T1000 (cell line): Measurements from ENCODE around the gene RDH12.
A peak's percentile ranks its signal among the peaks of the same experiment; 100 is the strongest.
"Not testable (repeated sequence)": the region's sequence is repeated elsewhere in the genome, so short reads cannot be mapped to it uniquely, and the experiment has no call there.

Experiments used
- DNase-seq: peaks from one replicate; lab custom pipeline; 2025; ENCODE audit warnings: mixed read lengths; lab: John Stamatoyannopoulos, UW

The RDH12 gene

DNA sequence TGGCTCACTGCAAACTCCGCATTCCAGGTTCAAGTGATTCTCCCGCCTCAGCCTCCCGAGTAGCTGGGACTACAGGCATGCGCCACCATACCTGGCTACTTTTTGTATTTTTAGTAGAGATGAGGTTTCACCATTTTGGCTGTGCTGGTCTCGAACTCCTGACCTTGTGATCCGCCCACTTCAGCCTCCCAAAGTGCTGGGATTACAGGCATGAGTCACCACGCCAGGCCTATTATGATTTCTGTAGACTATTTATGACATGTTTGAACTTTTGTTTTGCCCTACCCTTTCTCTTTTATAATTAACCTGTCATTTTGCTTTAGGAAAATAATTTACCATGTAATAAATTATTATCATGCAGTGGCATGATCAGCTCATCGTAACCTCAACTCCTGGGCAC is at the start of gene RDH12:
TSS of gene RDH12 (plus strand) at position 395 of the 400 bp plus-strand sequence. CDS start 20,757 bp downstream, outside the sequence.
- not testable (repeated sequence) for DNase-seq

DNA sequence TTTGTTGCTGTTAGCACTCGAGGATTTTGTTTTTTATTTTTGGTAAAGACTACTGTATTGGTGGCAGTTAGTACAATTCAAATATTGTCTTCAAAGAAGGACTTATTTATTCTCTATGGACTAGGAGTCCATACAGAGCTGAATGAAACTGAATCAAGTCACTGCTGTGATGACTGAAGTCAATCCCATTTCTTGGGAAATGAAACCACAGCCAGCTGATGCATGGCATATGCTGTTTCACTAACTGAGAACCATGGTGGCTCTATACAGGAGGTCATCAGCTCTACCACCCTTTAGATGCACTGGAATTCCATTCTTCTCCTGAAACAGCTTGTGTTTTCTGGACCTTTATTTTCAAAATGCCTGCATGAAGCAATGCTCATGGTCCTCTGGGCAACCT is 49.5 kb upstream of the RDH12 start:
- DNase-seq = no peak

DNA sequence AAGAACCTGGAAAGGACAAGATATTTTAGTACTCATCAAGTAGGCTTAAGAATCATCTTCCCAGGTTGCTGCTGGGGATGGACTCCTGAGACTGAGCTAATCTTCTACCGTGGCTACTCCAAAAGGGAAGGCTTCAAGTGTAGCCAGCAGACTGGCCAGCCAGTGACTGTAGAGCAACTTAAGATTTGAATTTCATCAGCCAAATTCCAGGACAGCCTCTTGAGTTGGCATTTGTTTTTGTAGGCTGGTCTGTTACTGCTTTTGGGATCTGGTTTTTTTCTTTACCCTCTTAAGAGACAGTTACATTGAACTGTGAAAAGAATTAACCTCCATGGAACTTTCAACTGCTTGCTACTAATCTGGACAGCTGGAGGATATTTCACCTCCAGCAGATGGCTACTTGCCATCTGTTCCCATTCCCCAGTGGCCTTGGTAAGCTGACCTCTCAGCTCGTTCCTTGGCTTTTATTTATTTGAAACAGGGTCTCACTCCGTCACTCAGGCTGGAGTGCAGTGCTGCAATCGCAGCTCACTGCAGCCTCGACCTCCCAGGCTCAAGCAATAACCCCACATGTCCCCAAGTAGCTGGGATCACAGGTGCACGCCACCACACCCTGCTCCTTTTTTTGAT is 47.9 kb upstream of the RDH12 start:
- DNase-seq = no peak

DNA sequence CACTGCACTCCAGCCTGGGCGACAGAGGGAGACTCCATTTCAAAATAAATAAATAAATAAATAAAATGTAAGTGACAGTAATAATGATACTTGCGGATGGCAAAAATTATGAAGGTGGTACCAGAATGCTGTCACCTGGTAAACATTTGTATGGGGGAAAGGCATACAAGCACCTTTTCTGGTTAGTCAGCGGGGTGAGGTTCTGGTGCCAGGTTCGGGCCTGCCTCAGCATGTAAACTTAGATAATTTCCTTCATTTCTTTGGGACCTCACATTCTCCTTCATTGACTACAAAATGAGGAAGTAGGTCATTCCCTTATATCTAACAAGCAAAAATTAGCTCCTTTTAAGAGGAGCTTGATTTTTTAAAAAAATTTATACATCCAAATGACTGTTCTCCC is 38.1 kb upstream of the RDH12 start:
- DNase-seq = no peak

DNA sequence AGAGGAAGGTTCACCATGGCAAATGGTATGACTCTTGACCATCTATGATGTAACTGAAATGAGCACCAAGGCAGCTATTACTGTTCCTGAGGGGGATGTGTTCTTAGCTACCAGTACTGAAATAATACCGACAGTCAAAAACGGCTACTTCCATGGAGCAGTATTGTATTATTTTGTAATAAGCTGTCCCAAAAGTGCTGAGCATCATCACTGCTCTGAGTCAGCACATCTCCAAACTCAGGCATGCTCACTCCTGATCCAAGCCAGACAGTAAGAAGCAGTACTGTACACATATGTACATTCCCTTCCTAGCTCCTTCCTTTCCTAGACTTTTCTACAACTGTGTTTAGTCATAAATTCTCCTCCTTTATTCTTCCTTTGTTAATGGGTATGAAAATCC is 35.8 kb upstream of the RDH12 start:
- DNase-seq = no peak

DNA sequence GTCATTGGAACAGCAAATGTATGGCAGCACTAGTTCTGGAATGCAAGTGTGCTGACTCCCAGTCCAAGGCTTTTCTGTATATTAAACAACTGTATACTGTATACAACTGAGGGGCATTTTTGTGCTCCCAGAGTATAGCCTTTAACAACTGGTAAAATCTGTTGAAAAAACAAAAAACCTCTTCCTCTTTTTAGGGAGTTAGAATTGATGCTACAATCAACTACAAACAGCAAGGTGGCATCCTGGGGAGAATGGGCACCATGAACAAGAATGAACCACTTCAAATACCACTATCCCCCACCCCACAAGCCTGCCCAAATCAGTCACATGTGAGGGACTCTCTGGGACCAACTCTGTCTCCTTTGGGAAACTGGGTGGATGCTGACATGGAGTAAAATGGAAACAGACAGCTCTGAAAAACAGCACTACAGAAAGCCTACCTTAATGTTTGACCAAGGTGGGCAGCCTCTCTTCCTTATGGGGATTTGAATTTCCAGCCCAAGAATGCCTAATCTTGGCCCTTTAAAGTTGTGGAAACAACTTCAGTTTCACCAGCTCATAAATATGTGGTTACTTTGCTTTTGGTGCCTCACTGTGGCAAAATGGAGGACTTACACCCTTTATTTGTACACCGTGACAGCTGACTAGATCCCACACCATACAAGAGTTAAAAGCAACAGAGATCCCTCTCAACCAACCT is 34.8 kb upstream of the RDH12 start:
- no peak for DNase-seq

DNA sequence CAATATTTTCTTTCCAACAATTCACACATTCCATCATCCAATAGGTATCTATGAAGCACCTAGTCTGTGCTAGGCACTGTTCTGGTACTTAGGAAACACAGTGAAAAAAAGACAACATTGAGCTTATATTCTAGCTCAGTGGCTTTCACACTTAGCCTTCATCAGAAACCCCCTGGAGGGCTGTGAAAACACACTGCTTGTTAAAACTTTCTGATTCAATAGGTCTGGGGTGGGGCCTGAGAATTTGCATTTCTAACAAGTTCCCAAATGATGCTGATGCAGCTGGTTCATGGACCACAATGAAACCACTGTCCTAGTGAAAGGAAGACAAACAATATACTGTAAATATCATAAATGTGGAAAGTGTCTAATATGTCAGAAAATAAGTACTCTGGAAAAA is 33.1 kb upstream of the RDH12 start:
- no peak for DNase-seq

DNA sequence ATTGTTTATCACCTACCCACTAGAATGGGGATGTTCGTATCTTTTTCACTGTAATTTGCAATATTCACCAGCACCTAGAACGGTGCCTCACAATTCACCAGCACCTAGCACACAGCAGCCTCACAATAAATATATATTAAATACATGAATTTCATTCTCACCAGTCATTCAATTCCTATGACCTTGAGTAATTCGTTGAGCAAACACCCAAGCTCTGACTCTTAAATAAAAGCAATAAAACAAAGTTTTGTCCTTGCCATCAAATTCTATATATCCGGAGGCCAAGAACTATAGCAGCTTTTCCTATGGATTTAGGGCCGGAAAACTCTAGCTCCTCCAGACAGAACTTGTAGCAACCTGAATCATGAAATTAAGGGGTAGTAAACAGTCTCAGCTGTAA is 28.2 kb upstream of the RDH12 start:
- no peak for DNase-seq

DNA sequence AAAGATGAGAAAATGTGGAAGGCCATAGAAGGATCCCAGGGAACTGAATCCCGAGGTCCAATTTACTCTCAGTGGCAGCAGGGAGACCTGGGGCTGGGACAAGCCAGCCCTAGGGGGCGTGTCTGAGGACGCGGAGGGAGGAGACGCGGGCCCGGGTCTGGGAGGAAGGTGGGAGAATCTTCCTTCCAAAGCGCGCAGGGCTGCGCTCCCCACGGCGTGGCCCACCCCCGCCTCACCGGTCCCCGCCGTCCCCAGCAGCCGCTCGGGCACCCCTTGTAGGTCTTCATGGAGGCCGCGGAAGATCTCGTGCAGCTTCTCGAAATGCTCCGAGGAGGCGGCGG is 27.6 kb upstream of the RDH12 start:
- DNase-seq = peak; percentile 33

DNA sequence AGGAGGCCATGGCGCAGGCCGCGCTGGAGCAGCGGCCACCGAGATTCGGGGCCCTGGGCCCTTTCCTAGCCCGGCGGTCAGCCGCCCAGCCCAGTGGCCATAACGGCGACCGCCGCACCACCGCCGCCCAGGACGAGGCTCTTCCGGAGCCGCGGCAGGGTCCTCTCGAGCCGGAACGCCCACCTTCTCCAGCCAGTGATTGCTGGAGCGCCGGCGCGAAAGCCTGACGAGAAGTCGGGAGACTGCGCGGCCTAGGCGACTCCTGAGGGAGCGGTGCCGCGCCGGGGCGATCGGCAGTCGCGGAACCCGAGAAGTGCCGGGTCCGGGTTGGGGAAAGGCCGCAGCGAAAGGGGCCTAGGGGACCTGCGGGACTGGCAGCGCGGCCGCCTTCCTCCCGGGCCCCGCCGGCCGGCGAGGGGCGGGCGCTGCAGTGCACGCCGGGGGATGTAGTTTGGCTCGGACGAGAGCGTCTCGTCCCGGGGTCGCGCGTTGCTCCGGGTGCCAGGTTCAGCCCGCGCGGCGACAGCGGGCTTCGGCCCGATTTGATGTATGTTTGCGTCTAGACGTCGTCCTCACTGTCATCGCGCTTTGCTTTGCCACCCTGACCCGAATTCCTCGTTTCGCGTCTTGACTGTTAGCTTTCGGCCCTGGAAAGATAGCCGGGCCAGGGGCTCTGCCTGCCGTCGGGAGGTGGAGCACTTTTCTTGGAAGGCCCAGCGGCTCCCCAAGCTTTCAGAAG is 27.0 kb upstream of the RDH12 start, which contains the start of gene VTI1B:
TSS of gene VTI1B (minus strand) at position 153 of the 739 bp plus-strand sequence. CDS start at position 10, 143 bp downstream.
- DNase-seq = peak; percentile 88

DNA sequence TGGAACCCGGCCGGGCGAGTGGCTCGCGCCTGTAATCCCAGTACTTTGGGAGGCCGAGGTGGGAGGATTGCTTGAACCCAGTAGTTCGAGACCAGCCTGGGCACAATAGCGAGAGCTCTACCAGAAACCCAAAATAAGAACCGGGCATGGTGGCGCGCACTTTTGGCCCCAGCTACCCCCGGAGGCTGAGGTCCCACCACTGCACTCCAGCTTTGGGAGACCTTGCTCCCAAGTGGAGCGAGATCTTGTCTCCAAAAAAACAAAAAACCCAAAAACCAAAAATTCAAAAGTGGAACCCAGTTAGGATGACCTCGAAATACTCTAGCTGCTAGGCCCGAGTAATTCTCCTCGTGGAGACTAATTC is 26.5 kb upstream of the RDH12 start:
- DNase-seq = no peak

DNA sequence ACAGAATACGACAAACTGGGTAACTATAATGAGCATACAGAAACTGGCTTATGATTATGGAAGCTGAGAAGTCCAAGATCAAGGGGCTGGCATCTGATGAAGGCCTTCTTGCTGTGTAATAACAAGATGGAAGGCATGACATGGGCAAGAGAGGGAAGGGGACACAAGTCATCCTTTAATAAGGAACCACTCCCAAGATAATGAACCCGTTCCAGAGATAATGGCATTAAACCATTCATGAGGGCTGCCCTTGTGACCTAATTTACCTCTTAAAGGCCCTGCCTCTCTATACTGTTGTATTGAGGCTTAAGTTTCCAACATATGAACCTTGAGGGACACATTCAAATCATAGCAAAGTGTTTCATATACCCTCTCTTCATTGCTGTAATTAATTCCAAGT is 22.7 kb upstream of the RDH12 start:
- DNase-seq = no peak

DNA sequence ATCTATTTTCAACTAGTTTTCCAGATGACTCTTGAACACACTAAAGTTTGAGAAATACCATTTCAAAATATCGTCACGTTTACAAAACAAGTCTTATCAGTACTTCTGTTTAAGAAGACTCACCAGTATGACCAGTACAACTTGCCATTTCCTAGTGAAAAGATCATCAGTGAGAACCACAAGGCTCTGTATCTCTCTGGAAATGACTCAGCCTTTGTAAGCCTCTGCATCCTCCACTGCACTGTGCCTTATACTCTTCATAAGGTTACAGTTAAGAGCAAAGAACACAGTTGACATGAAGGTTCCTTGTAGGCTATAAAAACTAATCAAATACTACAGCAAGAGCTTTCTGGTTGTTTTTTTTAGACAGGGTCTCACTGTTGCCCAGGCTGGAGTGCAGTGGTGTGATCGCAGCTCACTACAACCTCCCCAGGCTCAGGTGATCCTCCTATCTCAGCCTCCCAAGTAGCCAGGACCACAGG is 21.5 kb upstream of the RDH12 start:
- DNase-seq = no peak

DNA sequence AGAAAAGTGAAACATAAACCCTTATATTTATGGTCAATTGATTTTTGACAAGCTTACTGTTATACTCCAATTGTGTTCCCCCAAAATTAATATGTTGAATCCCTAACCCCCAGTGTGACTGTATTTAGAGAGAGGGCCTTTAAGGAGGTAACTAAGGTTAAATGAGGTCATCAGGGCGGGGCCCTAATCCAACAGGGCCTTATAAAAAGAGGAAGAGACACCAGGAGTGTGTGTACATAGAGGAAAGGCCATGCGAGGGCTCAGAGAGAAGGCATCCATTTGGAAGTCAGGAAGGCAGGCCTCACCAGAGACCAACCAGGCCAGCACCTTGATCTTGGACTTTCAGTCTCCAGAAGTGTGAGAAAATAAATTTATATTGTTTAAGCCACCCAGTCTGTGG is 20.7 kb upstream of the RDH12 start:
- no peak for DNase-seq

DNA sequence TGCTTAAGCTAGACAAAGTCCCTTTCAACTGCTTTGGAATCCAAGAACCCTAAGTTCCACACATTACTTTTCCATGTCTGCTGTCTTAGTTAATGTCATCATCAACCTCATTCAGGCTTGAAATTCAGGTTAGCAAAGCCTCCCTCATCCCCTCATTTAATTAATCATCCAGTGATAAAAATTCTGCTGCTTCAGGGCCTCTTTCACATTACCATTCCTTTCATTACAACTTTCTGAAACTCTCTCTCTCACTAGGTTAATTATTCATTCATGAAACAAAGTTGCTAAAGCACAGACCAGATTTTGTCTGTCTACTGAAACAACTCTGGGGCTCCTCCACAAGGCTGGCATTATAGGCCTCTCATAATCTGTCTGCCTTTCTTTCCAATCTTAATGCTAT is 17.8 kb upstream of the RDH12 start:
- no peak for DNase-seq

DNA sequence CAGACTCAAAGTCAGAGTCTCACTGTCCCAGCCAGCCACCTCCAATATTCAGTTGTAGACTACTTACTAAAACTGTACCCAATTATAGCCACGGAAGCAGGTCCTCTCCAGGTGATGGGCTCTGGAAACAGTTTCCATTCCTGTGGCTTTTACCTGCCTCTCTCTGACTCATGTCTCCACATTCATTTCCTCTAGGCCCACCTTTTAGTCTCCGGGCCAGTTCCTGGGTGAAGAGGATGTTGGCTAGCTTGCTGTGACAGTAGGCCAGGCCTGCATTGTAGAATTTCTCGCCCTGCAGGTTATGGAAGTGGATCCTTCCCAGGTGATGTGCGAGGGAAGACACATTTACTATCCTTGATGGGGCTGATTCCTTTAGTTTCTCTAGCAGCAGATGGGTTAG is 11.7 kb upstream of the RDH12 start:
- DNase-seq = no peak

DNA sequence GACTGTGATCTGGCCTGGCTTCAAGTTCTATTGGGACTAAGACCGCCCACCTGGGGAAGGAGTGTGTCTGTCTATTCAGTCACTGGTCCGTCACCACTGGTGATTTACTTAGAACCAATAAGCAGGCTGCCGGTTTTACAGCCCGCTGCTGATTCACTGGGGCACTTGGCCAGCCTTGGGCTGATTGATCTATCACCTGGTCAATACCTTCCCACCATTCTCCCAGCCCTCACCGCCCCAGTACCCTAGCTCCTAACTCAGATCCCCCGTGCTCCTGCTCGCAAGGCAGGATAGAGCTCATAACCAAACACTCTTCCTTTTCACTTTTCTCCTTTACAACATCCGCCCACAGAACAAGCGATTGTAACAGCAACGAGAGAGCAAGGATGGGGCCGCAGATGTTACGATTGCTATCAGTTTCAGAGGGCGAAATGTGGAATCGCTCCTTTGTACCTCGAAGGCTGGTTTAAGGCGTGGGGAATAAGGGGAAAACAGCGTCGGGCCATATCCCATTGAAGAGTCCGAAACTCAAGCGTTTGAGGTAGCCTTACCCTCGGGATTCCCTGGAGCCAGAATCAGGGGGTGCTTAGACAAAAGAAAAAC is 6.8 kb upstream of the RDH12 start:
- DNase-seq = peak; percentile 65

DNA sequence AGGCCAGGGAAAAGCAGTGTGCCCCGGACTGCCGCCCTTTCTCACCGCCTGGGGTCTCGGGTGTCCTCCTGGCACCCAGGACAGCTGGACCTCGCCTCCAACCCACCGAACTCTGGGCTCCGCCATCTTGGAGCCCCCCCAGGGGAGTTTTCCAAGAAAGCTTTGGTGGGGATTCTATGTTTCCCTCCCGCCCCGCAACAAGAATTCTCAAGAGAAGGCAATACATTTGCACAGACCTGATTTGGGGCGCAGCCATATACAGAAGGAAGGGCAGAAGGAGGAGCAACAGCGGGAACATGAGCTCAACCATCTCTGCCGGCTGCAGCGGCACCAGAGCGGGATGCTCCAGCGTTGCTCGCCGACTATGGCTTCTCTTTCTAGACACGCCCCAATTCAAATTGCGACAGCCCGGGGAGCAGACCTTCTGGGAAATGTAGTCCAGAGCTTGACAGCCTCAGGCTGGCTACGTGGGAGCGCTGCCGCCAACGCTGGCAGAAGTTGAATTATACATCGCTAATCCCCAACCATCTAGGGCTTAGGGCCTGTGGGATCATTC is 6.2 kb upstream of the RDH12 start, which contains the start of gene RDH11:
TSS of gene RDH11 (minus strand) at position 371 of the 556 bp plus-strand sequence. CDS start at position 310, 61 bp downstream.
- peak; percentile 84 for DNase-seq

DNA sequence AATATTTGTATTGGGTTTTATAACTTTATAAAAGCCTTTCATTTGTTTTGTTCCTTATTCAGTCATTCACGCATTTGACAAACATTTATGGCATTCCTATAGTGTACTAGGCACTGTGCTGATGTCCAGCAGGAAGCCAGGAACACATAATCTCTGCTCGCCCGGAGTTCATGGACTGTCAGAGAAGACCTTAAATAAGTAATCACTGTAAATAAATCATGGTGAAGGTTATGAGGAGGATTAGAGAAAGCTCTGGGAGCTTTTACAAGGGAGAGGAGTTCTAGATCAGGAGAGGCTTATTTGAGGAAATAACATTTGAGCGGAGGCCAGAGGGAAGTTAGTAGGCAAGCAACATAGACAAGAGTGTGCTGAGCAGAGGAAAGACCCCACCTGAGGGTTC is 4.7 kb upstream of the RDH12 start:
- no peak for DNase-seq

DNA sequence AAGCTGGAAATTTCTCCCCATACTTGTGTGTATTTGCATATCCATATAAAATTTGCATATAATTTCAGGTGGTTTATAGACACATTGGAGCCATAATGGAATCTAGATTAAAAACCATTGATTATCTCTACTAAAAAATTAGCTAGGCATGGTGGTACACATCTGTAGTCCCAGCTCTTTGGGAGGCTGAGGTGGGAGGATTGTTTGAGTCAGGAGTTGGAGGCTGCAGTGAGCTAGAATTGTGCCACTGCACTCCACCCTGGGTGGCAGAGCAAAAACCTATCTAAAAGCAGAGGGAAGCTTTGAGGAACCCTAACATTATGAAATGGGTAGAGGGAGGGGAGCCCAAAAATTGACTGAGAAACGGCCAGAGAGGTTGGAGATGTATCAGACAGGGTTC is 3.5 kb upstream of the RDH12 start:
- DNase-seq = no peak

DNA sequence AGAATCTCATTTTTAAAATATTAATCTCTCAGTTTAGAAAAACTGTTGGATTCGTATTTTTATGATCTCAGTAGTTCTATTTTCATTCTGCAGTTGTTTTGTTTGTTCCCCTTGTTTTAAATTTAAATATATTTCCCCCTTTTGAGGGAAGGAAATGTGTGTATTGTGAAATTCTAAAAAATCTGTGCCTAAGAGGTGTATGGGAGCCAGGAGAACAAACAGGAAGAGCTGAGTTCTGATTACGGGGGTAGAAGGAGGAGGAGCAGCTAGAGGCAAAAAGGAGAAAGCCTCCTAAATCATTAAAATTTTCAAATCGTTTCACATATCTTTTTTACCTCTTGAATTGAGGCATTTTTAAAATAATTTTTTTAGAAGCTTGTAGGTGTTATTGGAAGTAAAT is 2.3 kb downstream of the RDH12 start:
- no peak for DNase-seq

DNA sequence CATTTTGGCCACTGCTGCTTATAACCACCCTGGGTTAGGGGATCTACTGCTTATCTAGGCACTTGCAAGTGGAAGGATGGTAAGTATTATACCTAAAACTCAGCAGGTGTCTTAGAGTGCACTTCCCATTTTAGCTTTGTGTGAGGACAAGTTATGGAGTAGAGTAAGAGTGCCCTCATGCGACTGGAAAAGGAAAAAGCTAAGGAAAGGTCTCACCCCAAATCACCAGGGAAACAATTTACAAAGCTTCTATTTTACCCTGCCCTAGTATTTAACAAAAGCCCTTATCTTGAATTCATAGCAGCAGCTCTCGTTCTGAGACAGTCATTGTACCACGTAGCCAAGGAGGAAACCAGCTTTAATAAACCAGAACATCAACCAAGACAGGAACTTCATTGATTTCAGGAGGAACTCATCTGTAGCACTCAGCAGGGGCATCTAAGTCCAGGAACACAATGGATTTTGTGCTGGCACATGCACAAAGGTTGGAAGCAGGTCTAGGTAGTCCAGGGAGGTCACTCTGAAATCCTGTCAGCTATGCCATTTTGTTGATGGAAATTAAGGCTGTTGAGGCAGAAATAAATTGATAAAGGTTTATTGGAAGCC is 2.9 kb downstream of the RDH12 start:
- DNase-seq = no peak
